Measurements from ENCODE around the gene PDZD2.

The PDZD2 gene

DNA sequence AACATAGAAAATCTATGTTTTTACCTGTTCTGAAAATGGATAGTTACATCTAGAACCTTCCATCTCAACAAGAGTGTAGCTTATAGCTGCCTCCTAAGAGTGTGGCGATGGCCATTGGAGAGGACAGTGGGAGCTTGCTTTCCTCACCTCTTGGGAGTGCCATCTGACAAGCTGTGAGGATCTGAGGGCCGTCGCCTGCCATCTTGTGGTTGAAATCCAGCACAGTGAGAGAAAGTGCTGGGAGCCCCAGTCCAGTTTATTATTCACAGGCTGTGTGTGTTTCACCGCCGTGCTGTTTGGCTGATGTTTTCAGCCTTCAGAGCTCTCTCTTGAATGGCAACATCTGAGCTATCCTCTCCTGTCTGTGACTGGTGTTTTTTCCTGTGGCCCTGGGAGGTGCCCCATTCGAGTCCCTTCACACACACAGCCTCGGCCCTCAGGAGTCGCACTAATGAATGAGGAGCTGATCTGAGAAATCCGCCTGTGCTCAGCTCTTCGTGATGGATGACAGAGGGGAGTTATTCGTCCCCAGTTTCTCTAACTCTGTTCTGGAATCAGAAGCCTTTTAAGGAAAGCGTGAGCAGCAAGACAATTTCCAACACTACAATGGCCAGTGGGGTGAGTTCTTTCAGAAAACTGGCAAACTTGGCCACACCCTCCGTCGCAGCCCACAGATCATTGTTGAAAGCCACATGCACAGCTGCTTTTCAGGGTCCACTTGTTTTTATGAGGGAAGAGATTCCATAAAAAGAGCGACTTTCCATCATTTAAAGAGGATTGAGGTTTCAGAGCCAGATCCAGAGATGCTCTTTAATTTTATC lies 170.3 kb downstream of the PDZD2 start:
- peaks cover 3% of the 10 kb centered on the region for H3K27me3 Mint-ChIP-seq
- H3K36me3 Mint-ChIP-seq: no peaks in the 10 kb centered on the region
- no peak overlapping the region for H3K27ac Mint-ChIP-seq
- no peaks in the 10 kb centered on the region for H3K4me1 Mint-ChIP-seq (ENCODE audit: low read depth)
- no peaks in the 10 kb centered on the region for H3K9me3 Mint-ChIP-seq (ENCODE audit: low read depth)
- no peak overlapping the region for H3K4me3 Mint-ChIP-seq

DNA sequence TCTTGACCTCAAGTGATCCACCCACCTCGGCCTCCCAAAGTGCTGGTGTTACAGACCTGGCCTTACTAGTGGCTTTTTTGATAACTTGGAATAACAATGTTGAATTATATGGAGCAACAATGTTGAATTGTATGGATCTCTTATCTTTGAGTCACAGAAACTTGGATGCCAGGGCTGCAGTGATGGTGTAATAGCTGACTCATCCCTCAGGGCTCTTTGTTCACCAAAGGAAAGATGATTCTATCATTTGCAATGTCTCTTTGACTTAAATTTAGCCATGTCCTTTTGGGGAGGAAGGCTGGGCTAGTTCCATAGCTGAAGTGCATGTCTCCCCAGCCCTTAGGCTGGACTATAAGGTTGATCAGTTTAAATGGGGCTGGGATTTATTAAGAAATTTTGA lies 172.3 kb downstream of the PDZD2 start:
- Mint-ChIP-seq H3K27me3 (peaks cover 3% of the 10 kb centered on the region), H3K27ac (no peak overlapping the region), H3K36me3 (no peaks in the 10 kb centered on the region), H3K4me1 (ENCODE audit: low read depth) (no peaks in the 10 kb centered on the region), H3K9me3 (ENCODE audit: low read depth) (no peaks in the 10 kb centered on the region), H3K4me3 (no peak overlapping the region)

DNA sequence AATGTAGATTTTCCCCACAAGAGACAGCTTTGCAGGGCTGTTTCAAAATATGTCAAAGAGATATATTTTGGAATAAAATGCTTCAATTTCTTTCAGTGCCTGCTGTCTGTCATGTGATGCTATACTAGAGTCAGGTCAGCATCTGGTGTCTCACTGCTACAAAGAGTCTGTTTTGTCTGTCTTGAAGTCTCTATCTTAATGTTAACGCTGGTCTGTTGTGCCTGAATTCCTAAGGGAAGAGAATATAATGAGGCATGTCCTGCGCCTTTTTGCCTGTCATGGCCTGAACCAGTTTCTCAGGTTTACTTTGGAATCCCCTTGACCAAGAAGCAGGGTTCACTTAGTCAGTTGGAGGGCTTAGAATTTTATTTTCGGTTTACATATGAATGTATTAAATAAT lies 176.4 kb downstream of the PDZD2 start:
- no peaks in the 10 kb centered on the region for H3K27me3 Mint-ChIP-seq
- H3K9me3 Mint-ChIP-seq (ENCODE audit: low read depth): no peaks in the 10 kb centered on the region
- H3K4me1 Mint-ChIP-seq (ENCODE audit: low read depth): no peaks in the 10 kb centered on the region
- H3K36me3 Mint-ChIP-seq: no peaks in the 10 kb centered on the region
- no peak overlapping the region for H3K27ac Mint-ChIP-seq
- no peak overlapping the region for H3K4me3 Mint-ChIP-seq

DNA sequence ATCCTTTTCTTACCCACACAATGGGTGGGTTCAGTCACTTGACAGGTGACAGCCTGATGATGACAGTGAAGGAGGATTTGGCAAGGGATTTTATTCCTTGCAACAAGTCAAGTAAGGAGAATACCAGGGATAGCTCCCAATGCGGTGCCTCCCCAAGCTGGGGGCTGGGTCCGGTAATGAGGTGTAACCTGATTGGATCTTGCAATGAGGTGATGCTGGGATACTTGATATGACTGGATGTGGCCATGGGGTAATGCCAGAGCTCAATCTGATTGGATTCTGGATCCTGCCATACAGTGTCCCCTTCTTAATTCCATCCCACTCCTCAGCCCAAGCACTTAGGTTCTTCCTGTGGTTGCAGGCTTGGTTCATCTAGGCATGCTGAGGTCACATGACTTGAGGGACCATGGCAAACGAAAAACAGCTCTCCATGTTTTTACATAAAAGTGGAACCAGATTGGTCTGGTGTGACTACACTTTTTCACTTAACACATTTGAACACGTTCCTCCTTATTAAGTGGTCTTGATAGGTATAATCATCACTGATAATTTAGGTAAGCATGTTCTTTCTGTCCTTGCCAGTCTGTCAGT lies 181.1 kb downstream of the PDZD2 start:
- Mint-ChIP-seq H3K9me3 (ENCODE audit: low read depth) (no peaks in the 10 kb centered on the region), H3K27ac (no peak overlapping the region), H3K36me3 (no peaks in the 10 kb centered on the region), H3K4me1 (ENCODE audit: low read depth) (no peaks in the 10 kb centered on the region), H3K27me3 (peaks cover 1% of the 10 kb centered on the region), H3K4me3 (no peak overlapping the region)

DNA sequence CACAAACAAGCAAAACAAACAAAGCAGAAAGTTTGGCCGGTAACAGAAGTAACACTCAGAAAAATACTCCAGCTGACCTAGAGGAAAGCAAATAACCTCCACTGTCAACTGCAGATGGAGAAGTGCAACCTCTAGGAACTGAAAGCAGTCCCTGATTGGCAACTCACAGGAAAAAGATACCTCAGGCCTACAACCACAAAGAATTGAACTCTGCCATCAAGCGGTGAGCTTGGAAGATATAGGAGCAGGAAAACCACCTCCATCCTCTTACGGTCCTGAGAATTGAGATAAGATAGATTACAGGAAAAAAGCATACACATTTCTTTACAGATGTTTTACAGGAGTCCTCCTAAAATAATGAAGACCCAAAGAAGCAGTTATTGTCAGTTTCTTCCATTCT lies 184.5 kb downstream of the PDZD2 start:
- peaks cover 6% of the 10 kb centered on the region for H3K9me3 Mint-ChIP-seq (ENCODE audit: low read depth)
- no peaks in the 10 kb centered on the region for H3K36me3 Mint-ChIP-seq
- H3K27ac Mint-ChIP-seq: no peak overlapping the region
- H3K4me3 Mint-ChIP-seq: no peak overlapping the region
- H3K27me3 Mint-ChIP-seq: peaks cover 1% of the 10 kb centered on the region
- H3K4me1 Mint-ChIP-seq (ENCODE audit: low read depth): peaks cover 6% of the 10 kb centered on the region

DNA sequence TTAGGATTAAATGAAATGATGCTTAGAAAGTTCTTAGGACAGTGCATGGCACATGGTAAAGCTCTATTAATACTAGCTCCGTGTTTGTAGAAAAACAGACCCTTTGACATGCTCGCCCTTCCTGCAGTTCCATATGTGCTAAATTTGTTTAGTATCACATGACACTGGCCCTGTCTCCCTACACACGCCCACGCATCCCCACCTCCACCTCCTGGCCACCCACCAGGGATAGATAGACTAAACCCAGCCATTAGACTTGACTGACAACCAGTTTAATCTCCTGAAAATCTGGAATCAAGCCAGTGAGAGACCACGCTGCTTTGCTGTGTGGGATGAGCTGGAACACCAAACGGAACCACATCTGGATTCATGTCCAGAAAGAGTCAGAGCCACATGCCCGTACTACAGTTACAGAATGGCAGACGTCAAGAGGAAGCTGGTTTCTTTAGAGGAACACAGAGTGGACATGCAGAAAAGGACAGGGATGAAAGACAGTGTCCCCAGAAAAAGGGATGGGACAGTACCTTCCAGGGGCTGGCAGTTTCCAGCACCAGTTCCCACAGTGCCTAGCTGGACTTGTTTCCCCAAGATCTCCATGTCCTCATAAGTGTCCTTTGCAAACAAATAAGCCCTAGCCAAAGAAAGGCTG lies 186.1 kb downstream of the PDZD2 start:
- peaks cover 6% of the 10 kb centered on the region for H3K9me3 Mint-ChIP-seq (ENCODE audit: low read depth)
- peaks cover 1% of the 10 kb centered on the region for H3K27me3 Mint-ChIP-seq
- no peak overlapping the region for H3K27ac Mint-ChIP-seq
- H3K4me1 Mint-ChIP-seq (ENCODE audit: low read depth): peaks cover 6% of the 10 kb centered on the region
- H3K4me3 Mint-ChIP-seq: no peak overlapping the region
- no peaks in the 10 kb centered on the region for H3K36me3 Mint-ChIP-seq

DNA sequence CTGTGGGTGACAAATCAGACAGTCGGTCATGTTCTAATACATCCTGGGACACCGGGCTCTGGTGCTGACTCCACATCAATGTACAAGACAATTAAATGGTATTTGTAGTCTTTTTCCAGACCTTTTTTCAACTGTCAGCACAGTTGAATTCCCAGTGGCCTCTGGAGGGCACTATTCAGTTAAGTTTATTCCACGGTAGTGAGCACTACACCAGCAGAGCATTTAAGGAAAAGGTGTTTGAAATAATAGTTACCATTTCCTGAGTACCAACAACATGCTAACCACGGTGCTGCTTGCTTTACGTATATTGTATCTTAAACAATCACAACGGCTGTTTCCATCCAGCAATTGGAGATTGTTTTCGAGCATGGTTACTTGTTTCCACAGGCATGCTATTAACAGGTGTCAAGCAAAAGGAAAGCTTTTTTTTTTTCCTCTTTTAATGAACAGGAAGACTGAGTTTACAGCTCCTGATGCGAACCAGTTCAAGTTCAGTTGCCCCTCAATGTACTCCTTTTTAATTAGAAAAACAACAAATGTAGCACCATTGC lies 186.7 kb downstream of the PDZD2 start:
- Mint-ChIP-seq H3K9me3 (ENCODE audit: low read depth) (peaks cover 6% of the 10 kb centered on the region), H3K27me3 (peaks cover 1% of the 10 kb centered on the region), H3K4me3 (peak overlapping the region; percentile 27), H3K36me3 (no peaks in the 10 kb centered on the region), H3K27ac (no peak overlapping the region), H3K4me1 (ENCODE audit: low read depth) (peaks cover 6% of the 10 kb centered on the region)

DNA sequence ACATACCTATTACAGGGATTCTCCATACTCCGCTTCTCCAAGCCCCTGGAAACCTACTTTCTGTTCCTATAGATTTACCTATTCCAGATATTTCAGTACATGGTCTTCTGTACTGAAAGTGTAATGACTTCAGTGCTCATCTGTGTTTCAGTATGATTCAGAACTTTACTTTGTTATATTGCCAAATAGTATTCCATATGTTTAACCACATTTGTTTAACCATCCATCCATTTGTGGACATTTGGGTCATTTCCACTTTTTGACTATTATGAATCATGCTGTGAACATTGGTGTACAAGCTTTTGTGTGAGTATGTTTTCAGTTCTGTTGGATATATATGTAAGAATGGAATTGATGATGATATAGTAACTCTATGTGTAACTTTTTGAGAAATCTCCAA lies 188.9 kb downstream of the PDZD2 start:
- Mint-ChIP-seq H3K9me3 (ENCODE audit: low read depth) (peaks cover 6% of the 10 kb centered on the region), H3K36me3 (no peaks in the 10 kb centered on the region), H3K4me1 (ENCODE audit: low read depth) (peaks cover 6% of the 10 kb centered on the region), H3K27ac (no peak overlapping the region), H3K4me3 (no peak overlapping the region), H3K27me3 (peaks cover 1% of the 10 kb centered on the region)

DNA sequence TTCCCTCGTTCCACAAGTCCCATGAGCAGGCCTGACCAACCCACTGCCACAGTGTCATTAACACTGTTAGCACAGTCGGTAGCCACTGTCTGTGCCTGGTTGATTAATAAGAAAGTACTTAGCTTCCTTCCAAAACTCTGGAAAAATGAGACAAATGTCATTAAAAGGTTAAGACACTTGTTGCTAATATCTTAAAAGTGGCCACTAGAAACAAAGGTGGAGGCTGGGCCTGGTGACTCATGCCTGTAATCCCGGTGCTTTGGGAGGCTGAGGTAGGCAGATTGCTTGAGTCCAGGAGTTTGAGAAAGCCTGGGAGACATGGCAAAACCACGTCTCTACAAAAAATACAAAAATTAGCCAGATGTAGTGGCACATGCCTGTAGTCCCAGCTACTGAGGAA lies 194.0 kb downstream of the PDZD2 start:
- H3K4me1 Mint-ChIP-seq (ENCODE audit: low read depth): no peaks in the 10 kb centered on the region
- peaks cover 3% of the 10 kb centered on the region for H3K9me3 Mint-ChIP-seq (ENCODE audit: low read depth)
- no peaks in the 10 kb centered on the region for H3K36me3 Mint-ChIP-seq
- no peak overlapping the region for H3K27ac Mint-ChIP-seq
- H3K27me3 Mint-ChIP-seq: no peaks in the 10 kb centered on the region
- no peak overlapping the region for H3K4me3 Mint-ChIP-seq

DNA sequence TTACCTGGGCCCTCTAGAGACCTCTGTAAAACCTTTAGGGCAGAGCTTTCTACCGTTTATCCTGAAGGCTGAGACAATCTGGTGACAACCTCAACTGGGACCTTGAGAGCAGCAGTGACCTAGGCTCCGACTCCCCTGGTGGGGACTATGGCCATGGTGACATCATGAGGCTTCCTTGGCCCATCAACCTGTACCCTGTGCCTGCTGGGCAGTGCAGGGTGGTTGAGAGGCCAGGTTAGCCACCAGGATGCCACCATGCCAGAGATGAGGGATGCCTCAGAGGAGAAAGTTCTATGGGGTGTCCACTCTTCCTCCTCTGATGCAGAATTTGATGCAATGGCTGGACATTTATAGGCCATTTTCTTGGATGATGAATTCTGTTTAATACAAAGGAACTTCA lies 194.8 kb downstream of the PDZD2 start:
- no peak overlapping the region for H3K27ac Mint-ChIP-seq
- no peaks in the 10 kb centered on the region for H3K36me3 Mint-ChIP-seq
- H3K4me1 Mint-ChIP-seq (ENCODE audit: low read depth): no peaks in the 10 kb centered on the region
- no peaks in the 10 kb centered on the region for H3K9me3 Mint-ChIP-seq (ENCODE audit: low read depth)
- H3K4me3 Mint-ChIP-seq: no peak overlapping the region
- H3K27me3 Mint-ChIP-seq: no peaks in the 10 kb centered on the region

DNA sequence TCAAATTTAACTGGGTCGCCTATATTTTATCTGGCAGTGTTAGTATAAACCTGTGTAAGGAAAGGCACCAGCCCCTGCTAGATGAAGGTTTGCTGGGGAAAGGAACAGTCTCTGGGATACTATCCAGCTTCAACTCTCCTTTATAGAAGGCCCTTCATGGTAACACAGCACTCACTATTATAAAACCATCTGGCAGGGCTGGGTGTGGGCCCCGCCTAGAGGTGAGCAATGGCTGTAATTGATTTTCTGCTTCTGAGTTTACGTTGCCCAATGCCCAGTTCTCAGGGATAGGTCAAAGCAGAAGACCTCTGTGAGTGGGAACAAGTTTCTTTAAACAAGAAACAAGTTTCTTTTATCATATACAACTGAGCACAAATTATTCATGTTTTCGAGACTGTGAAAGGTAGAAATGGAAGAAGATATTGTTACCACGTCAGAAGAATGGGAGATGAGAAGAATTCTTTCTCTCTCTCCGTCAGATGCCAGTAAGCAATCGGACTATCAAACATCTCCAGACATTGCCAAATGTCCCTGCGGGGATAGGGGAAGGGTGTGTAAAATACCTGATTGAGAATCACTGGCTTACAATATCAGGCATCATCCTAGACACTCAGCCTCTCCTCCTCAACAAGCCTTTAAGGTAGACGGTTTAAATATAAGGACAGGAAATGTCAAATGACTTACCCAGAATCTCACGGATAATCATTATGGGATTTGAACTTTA lies 205.9 kb downstream of the PDZD2 start:
- no peak overlapping the region for H3K4me3 Mint-ChIP-seq
- H3K36me3 Mint-ChIP-seq: no peaks in the 10 kb centered on the region
- H3K27ac Mint-ChIP-seq: no peak overlapping the region
- peaks cover 2% of the 10 kb centered on the region for H3K27me3 Mint-ChIP-seq
- no peaks in the 10 kb centered on the region for H3K9me3 Mint-ChIP-seq (ENCODE audit: low read depth)
- no peaks in the 10 kb centered on the region for H3K4me1 Mint-ChIP-seq (ENCODE audit: low read depth)

DNA sequence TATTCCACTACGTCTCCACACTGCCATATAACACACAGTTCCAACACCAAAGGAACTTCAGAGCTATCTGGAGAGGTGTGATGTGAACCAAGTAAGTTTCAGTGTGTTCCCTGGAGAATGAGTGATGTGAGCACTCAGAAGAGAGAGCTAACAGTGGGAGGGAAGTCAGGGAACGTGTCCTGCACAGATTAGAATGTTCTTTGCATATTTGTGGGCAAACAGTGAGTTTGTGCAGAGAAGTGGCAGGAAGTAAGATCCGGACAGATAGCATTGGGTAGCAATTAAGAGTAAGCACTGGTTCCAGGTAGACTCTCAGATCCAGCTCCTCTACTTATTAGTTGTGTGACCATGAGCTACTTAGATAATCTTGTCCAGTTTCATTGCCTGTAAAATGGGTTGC lies 206.4 kb downstream of the PDZD2 start:
- Mint-ChIP-seq H3K9me3 (ENCODE audit: low read depth) (no peaks in the 10 kb centered on the region), H3K4me1 (ENCODE audit: low read depth) (no peaks in the 10 kb centered on the region), H3K27me3 (peaks cover 2% of the 10 kb centered on the region), H3K4me3 (no peak overlapping the region), H3K36me3 (no peaks in the 10 kb centered on the region), H3K27ac (no peak overlapping the region)

DNA sequence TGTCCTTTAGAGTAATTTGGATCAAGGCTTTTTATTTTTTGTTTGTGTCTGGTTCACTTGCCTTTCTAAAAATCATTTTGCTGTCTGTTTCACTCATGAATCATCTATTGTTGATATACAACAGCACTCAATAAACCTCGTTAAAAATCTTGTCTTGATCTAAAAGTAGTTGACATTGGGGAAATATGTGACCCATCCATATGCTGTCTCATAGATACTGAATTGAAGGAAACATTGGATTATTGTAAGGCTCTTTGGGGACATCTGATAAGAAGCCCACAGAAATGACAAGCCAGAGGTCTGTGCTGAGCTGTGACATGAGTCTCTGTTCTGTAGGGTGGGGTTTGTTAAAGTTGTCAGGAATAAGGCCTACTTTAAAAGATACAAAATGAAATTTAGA lies 208.0 kb downstream of the PDZD2 start:
- Mint-ChIP-seq H3K4me3 (no peak overlapping the region), H3K4me1 (ENCODE audit: low read depth) (peaks cover 7% of the 10 kb centered on the region), H3K27me3 (peaks cover 2% of the 10 kb centered on the region), H3K9me3 (ENCODE audit: low read depth) (no peaks in the 10 kb centered on the region), H3K36me3 (no peaks in the 10 kb centered on the region), H3K27ac (no peak overlapping the region)

DNA sequence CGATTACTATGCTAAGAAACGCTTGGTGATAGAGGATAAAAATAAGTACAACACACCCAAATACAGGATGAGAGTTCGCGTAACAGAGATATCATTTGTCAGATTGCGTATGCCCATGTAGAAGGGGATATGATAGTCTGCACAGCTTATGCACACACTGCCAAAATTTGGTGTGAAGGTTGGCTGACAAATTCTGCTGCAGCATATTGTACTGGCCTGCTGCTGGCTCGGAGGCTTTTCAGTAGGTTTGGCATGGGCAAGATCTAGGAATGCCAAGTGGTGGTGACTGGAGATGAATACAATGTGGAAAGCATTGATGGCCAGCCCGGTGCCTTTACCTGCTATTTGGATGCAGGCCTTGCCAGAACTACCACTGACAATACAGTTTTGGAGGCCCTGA lies 208.4 kb downstream of the PDZD2 start:
- Mint-ChIP-seq H3K36me3 (no peaks in the 10 kb centered on the region), H3K4me3 (no peak overlapping the region), H3K27me3 (peaks cover 2% of the 10 kb centered on the region), H3K9me3 (ENCODE audit: low read depth) (no peaks in the 10 kb centered on the region), H3K4me1 (ENCODE audit: low read depth) (peaks cover 7% of the 10 kb centered on the region), H3K27ac (no peak overlapping the region)
